Chondrocyte (in vitro differentiated cells): ENCODE data around the gene DMBT1. TPM values are rescaled to one million over a fixed set of nuclear protein-coding genes. Genes with fewer than 3 reads are reported as not detected.
A peak's percentile ranks its signal among the peaks of the same experiment; 100 is the strongest.

Experiments
- DNase-seq: peaks from one replicate; pipeline ENCODE4 v3.0.0; 2021; ENCODE audit warnings: mixed read lengths, low spot score
- H3K27ac Mint-ChIP-seq: one replicate; pipeline ENCODE4 v1.8.0; 2021; ENCODE audit warnings: mild to moderate bottlenecking, moderate library complexity, mixed read lengths; ENCODE audit not compliant: unreplicated experiment
- H3K27me3 Mint-ChIP-seq: 2 replicates; pipeline ENCODE4 v1.8.0; 2021; ENCODE audit warnings: low read depth, mixed read lengths
- H3K36me3 Mint-ChIP-seq: 2 replicates; pipeline ENCODE4 v1.8.0; 2021; ENCODE audit warnings: low read depth, mixed read lengths
- H3K4me1 Mint-ChIP-seq: 2 replicates; pipeline ENCODE4 v1.8.0; 2021; ENCODE audit warnings: low read depth, mild to moderate bottlenecking, mixed read lengths
- H3K4me3 Mint-ChIP-seq: one replicate; pipeline ENCODE4 v1.8.0; 2021; ENCODE audit warnings: mild to moderate bottlenecking, moderate library complexity, mixed read lengths; ENCODE audit not compliant: unreplicated experiment
- H3K9me3 Mint-ChIP-seq: 2 replicates; pipeline ENCODE4 v1.8.0; 2021; ENCODE audit warnings: low read depth, mixed read lengths
- total RNA-seq: library from RNA; stranded (reverse); gene quantifications from 3 replicates; pipeline ENCODE4 v1.2.1, GENCODE V29; 2021
- TF ChIP-seq, protein P1 (sequence below): fragments of 200-600 bp; sonication (generic); IDR thresholded peaks from 2 replicates; pipeline ENCODE4 v1.5.0; 2021; ENCODE audit warnings: antibody characterized with exemption, mild to moderate bottlenecking, moderate library complexity

DMBT1 gene
- total RNA-seq, 1 donor from 2014 or later = 0.17 TPM

DNA sequence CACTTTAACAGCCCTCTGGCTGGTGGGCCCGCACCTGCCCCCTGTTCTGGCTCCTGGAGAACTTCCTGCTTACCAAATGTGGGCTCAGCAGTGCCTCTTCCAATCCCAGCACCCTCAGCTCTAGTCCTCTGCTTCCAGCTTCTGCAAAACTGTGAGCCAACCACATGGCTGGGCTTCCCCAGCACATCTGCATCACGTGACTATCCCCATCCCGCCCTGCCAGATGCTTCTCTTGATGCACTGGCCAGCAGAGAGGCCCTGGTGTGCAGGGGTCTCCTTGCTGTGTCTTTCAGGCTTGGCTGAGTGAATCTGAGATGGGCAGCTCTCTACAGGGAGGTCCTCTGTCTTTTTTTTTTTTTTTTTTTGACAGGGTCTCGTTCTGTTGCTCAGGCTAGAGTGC is 43.8 kb upstream of the DMBT1 start:
- Mint-ChIP-seq H3K36me3 (peaks cover 47% of the 10 kb centered on the region), H3K27ac (no peak overlapping the region), H3K27me3 (no peaks in the 10 kb centered on the region), H3K4me3 (no peak overlapping the region), H3K9me3 (no peaks in the 10 kb centered on the region), H3K4me1 (peaks cover 21% of the 10 kb centered on the region)
- DNase-seq = no peak
- TF ChIP-seq, protein P1, sequence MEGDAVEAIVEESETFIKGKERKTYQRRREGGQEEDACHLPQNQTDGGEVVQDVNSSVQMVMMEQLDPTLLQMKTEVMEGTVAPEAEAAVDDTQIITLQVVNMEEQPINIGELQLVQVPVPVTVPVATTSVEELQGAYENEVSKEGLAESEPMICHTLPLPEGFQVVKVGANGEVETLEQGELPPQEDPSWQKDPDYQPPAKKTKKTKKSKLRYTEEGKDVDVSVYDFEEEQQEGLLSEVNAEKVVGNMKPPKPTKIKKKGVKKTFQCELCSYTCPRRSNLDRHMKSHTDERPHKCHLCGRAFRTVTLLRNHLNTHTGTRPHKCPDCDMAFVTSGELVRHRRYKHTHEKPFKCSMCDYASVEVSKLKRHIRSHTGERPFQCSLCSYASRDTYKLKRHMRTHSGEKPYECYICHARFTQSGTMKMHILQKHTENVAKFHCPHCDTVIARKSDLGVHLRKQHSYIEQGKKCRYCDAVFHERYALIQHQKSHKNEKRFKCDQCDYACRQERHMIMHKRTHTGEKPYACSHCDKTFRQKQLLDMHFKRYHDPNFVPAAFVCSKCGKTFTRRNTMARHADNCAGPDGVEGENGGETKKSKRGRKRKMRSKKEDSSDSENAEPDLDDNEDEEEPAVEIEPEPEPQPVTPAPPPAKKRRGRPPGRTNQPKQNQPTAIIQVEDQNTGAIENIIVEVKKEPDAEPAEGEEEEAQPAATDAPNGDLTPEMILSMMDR = no peak

DNA sequence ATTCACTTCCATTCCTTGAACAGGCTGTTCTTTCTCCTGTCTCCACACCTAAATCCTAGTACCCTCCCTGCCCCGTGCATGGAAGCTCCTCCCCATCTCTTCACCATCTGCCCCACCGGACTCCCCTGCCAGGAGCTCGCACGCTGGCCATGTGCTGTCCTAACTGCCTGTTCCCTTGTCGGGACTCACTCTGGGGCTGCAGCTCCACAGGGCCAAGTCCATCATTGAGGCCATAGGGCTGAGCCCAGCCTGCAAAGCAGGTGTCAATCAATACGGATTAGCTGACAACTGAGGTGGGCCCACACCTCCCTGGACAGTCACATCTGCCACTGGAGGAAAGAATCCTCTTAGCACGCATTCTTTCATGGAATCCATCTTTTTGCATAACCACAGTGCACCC is 41.4 kb upstream of the DMBT1 start:
- TF ChIP-seq, protein P1 = no peak
- Mint-ChIP-seq H3K27ac (no peak overlapping the region), H3K27me3 (no peaks in the 10 kb centered on the region), H3K36me3 (peaks cover 33% of the 10 kb centered on the region), H3K9me3 (peaks cover 5% of the 10 kb centered on the region), H3K4me3 (no peak overlapping the region), H3K4me1 (peaks cover 23% of the 10 kb centered on the region)
- no peak for DNase-seq

DNA sequence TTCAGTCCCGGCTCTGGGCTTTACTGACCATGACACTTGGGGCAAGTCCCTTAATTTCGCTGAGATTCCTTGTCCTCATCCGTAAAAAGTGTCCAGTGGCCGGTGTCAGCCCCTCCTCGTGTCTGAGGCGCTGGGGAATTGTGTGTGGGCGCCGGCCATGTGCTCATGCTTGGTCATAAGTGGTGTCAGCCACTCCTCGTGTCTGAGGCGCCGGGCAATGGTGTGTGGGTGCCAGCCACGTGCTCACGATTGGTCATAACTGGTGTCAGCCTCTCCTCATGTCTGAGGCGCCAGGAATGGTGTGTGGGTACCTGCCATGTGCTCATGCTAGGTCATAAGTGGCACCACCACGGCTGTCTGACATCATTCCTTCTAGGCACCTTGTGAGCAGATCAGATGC is 40.7 kb upstream of the DMBT1 start:
- Mint-ChIP-seq H3K27ac (peak overlapping the region; percentile 22), H3K9me3 (peaks cover 5% of the 10 kb centered on the region), H3K4me1 (peaks cover 23% of the 10 kb centered on the region), H3K36me3 (peaks cover 27% of the 10 kb centered on the region), H3K27me3 (no peaks in the 10 kb centered on the region), H3K4me3 (no peak overlapping the region)
- TF ChIP-seq, protein P1 = no peak
- no peak for DNase-seq

DNA sequence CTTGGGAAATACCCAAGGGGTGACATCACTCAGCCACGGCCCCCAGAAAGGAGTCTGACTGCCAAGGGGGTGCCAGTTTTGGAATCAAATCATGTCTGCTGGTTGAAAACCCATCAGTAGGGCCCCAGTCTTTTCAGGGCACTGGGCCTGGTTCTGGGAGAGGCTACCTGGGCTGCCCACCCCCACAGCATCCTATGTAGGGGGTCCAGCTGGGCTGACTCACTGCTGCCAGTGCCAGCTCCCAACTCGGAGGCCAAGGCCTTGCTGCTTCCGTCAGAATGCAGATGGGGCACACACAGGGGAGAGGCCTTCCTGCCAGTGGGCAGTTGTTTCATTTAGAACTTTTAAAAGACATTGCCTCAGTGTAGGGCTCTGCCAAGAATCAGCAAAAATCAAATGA is 39.5 kb upstream of the DMBT1 start:
- Mint-ChIP-seq H3K27ac (peak overlapping the region; percentile 67), H3K36me3 (peaks cover 21% of the 10 kb centered on the region), H3K4me3 (no peak overlapping the region), H3K9me3 (peaks cover 5% of the 10 kb centered on the region), H3K27me3 (no peaks in the 10 kb centered on the region), H3K4me1 (peaks cover 20% of the 10 kb centered on the region)
- no peak for DNase-seq
- TF ChIP-seq, protein P1 = no peak

DNA sequence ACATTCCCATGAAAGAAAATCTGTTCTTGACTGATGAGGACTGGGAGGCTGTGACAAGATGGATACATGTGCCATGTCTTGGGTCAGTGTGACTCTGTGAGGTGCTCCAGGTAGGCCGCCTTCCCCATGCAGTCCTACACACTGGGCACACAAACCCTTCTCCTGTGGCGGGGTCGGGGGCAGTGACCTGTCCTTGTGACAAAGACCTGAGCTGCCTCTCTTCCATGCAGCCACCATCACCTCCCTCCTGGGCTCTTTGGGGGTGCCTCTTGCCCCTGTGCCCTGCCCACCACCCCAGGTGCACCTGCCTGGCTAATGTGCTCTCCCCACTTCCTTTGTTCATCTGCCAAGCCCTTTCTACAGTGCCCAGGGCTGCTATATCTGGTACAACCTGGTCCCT is 35.7 kb upstream of the DMBT1 start:
- Mint-ChIP-seq H3K27ac (no peak overlapping the region), H3K36me3 (no peaks in the 10 kb centered on the region), H3K9me3 (peaks cover 5% of the 10 kb centered on the region), H3K27me3 (no peaks in the 10 kb centered on the region), H3K4me3 (no peak overlapping the region), H3K4me1 (peaks cover 21% of the 10 kb centered on the region)
- DNase-seq = no peak
- TF ChIP-seq, protein P1 = no peak
